Activated CD4-positive, alpha-beta T cell treated with anti-CD3 and anti-CD28 coated beads for 1 hour (primary cell): ENCODE measurements around the gene P2RX4.
"Not testable (repeated sequence)": the region's sequence is repeated elsewhere in the genome, so short reads cannot be mapped to it uniquely, and the experiment has no call there.

ENCODE experiments used
- DNase-seq: peaks from one replicate; pipeline ENCODE4 v3.0.0-alpha.2; 2020

Gene P2RX4

GRCh38 chr12:121245951-121246350 lies 36.0 kb downstream of the P2RX4 start:
- DNase-seq, result no peak

- no peak for DNase-seq
Measured at GRCh38 chr12:121246893-121247557, 37.1 kb downstream of the P2RX4 start.

- DNase-seq, result no peak
Measured at GRCh38 chr12:121248622-121249021, 38.7 kb downstream of the P2RX4 start.

GRCh38 chr12:121250359-121250758 lies 40.4 kb downstream of the P2RX4 start:
- DNase-seq, result no peak

- DNase-seq, result no peak
Measured at GRCh38 chr12:121251838-121252237, 41.9 kb downstream of the P2RX4 start.

- DNase-seq, result no peak
Measured at GRCh38 chr12:121252712-121253345, 42.9 kb downstream of the P2RX4 start.

- DNase-seq, result no peak
Measured at GRCh38 chr12:121253638-121254335, 43.9 kb downstream of the P2RX4 start.

- no peak for DNase-seq
Measured at GRCh38 chr12:121255433-121255832, 45.5 kb downstream of the P2RX4 start.

GRCh38 chr12:121257704-121258449 lies 47.9 kb downstream of the P2RX4 start:
- not testable (repeated sequence) for DNase-seq

- DNase-seq, result no peak
Measured at GRCh38 chr12:121259074-121259473, 49.1 kb downstream of the P2RX4 start.

- DNase-seq, result no peak
Measured at GRCh38 chr12:121260091-121260490, 50.2 kb downstream of the P2RX4 start.

GRCh38 chr12:121261398-121261797 lies 51.5 kb downstream of the P2RX4 start:
- DNase-seq, result no peak

GRCh38 chr12:121263206-121263935 lies 53.4 kb downstream of the P2RX4 start:
- no peak for DNase-seq

- no peak for DNase-seq
Measured at GRCh38 chr12:121264135-121264534, 54.2 kb downstream of the P2RX4 start.

- no peak for DNase-seq
Measured at GRCh38 chr12:121264951-121265515, 55.1 kb downstream of the P2RX4 start.

GRCh38 chr12:121267822-121268221 lies 57.9 kb downstream of the P2RX4 start:
- no peak for DNase-seq

- no peak for DNase-seq
Measured at GRCh38 chr12:121273364-121273896, 63.5 kb downstream of the P2RX4 start.

- DNase-seq, result no peak
Measured at GRCh38 chr12:121274036-121274763, 64.3 kb downstream of the P2RX4 start.

GRCh38 chr12:121277374-121277759 lies 67.4 kb downstream of the P2RX4 start:
- no peak for DNase-seq

- DNase-seq, result no peak
Measured at GRCh38 chr12:121278169-121279070, 68.5 kb downstream of the P2RX4 start.

GRCh38 chr12:121279071-121279375 lies 69.1 kb downstream of the P2RX4 start:
- no peak for DNase-seq
